ENCODE data around the gene GSTCD. TPM values are rescaled to one million over a fixed set of nuclear protein-coding genes. Genes with fewer than 3 reads are reported as not detected.

The GSTCD gene
- polyA plus RNA-seq, 1 experiment = 12.1 TPM

DNA sequence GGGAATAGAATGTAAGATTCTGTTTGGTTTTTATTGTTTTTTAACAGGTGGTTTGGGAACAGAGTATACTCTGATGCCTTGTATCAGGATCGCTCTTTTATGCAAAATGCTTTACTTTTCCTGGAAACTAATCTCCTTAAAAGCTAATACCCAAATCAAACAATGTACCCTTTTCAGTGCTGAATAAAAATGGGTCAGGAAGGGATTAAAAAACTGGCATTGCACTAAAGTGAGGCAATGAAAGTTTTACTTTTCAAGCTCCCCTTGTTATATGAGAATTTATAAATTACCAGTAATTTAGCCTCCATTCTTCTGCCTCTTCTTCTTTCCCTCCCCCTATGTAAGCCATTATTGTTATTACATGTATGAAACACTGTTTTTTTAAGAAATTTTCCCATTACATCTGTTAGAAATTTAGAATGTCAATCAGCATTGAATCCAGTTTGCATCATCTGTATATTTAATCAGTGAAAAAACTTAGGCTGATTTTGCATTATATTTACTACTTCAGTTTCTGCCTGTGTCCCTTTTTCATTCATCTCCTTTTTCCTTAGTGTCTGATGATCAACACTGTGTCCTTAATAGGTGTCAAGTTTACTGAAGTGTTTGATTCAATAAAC is 97.0 kb downstream of the GSTCD start:
- Histone ChIP-seq H3K27me3 (ENCODE audit: control insufficient read depth, insufficient read depth, low read length) (no peaks in the 10 kb centered on the region), H3K27ac (ENCODE audit: low read depth, low read length) (no peak overlapping the region), H3K4me3 (ENCODE audit: low read depth, low read length) (no peak overlapping the region), H3K9me3 (ENCODE audit: control insufficient read depth, insufficient read depth, low read length) (no peaks in the 10 kb centered on the region)
- ChIA-PET CTCF (interaction anchor here (1.0 kb wide), 1 partner anchor 9 kb away, joined by 3 read pairs; no protein-coding TSS in a partner anchor), POLR2A (no interaction called here)
- no peak for DNase-seq (ENCODE audit: low read depth, low spot score)
- TF ChIP-seq, protein P1, sequence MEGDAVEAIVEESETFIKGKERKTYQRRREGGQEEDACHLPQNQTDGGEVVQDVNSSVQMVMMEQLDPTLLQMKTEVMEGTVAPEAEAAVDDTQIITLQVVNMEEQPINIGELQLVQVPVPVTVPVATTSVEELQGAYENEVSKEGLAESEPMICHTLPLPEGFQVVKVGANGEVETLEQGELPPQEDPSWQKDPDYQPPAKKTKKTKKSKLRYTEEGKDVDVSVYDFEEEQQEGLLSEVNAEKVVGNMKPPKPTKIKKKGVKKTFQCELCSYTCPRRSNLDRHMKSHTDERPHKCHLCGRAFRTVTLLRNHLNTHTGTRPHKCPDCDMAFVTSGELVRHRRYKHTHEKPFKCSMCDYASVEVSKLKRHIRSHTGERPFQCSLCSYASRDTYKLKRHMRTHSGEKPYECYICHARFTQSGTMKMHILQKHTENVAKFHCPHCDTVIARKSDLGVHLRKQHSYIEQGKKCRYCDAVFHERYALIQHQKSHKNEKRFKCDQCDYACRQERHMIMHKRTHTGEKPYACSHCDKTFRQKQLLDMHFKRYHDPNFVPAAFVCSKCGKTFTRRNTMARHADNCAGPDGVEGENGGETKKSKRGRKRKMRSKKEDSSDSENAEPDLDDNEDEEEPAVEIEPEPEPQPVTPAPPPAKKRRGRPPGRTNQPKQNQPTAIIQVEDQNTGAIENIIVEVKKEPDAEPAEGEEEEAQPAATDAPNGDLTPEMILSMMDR (IDR thresholded peaks at IDR 0.05; ENCODE audit: low read depth, low read length) = no peak

DNA sequence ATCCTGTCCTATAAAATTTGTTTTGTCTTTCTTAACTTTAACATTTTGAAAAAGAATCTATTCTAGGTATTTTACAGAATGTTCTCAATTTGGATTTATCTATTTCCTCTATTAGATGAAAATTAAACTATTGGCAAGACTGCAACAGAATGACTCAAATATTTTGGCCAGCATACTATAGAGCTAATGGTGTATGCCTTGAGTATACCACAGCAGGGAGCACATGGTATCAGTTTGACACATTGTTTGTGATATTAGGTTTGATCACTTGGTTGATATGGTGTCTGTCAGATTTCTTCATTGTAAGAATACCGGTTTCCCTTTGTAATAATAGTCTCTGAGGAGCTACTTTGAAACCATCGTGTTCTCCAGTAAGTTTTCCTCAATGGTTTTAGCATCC is 98.9 kb downstream of the GSTCD start:
- no peak overlapping the region for H3K27ac ChIP-seq (ENCODE audit: low read depth, low read length)
- no peaks in the 10 kb centered on the region for H3K9me3 ChIP-seq (ENCODE audit: control insufficient read depth, insufficient read depth, low read length)
- CTCF ChIA-PET = interaction anchor here (1.2 kb wide), 1 partner anchor 93 kb away, joined by 3 read pairs; no protein-coding TSS in a partner anchor
- POLR2A ChIA-PET = no interaction called here
- H3K27me3 ChIP-seq (ENCODE audit: control insufficient read depth, insufficient read depth, low read length) = no peaks in the 10 kb centered on the region
- no peak for DNase-seq (ENCODE audit: low read depth, low spot score)
- no peak overlapping the region for H3K4me3 ChIP-seq (ENCODE audit: low read depth, low read length)
- TF ChIP-seq, protein P1 (IDR thresholded peaks at IDR 0.05; ENCODE audit: low read depth, low read length) = no peak

DNA sequence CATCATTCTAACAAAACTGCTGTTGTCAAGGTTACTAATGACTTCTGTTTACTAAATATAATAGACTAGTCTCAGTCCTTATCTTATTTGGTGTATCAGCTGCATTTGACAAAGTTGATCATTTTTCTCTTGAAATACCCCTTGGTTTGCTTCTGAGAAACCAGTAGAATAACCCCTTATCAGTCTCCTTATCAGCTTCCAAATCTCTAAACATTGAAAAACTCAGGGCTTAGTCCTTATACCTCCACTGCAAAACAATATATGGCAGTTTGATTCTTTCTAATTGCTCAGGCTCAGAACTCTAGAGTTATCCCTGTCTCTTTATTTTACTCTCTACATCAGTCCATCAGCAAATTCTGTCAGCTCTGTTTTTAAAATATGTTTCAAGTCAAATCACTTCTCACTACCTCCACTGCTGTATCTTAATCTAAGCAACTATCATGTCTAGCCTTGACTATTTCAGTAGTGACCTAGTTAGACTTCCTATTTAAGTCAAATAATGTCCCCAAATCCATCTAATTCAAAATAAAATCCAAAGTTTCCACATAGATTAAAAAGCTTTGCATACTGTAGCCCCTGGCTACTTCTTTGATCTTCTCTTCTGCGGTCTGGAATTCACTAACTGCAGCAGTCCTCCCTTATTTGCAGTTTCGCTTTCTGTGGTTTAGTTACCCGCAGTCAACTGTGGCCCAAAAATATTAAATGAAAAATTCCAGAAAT is 99.6 kb downstream of the GSTCD start:
- TF ChIP-seq, protein P1 (IDR thresholded peaks at IDR 0.05; ENCODE audit: low read depth, low read length) = no peak
- ChIA-PET POLR2A (no interaction called here), CTCF (interaction anchor here (1.0 to 1.2 kb wide), 2 partner anchors 93 to 94 kb away, joined by 3 read pairs; no protein-coding TSS in a partner anchor)
- Histone ChIP-seq H3K27ac (ENCODE audit: low read depth, low read length) (peak overlapping the region; percentile 60), H3K9me3 (ENCODE audit: control insufficient read depth, insufficient read depth, low read length) (no peaks in the 10 kb centered on the region), H3K4me3 (ENCODE audit: low read depth, low read length) (peak overlapping the region; percentile 47), H3K27me3 (ENCODE audit: control insufficient read depth, insufficient read depth, low read length) (no peaks in the 10 kb centered on the region)
- DNase-seq (ENCODE audit: low read depth, low spot score) = no peak

DNA sequence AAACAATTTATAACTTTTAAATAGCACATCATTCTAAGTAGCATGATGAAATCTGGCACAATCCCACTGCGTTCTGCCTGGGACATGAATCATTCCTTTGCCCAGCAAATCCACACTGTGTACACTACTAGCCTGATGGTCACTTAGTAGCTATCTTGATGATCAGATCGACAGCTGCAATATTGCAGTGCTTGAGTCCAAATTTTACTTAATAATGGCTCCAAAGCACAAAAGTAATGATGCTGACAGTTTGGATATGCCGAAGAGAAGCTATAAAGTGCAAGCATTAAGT is 100.1 kb downstream of the GSTCD start:
- peak; percentile 66 for DNase-seq (ENCODE audit: low read depth, low spot score)
- Histone ChIP-seq H3K27me3 (ENCODE audit: control insufficient read depth, insufficient read depth, low read length) (no peaks in the 10 kb centered on the region), H3K27ac (ENCODE audit: low read depth, low read length) (peak overlapping the region; percentile 60), H3K9me3 (ENCODE audit: control insufficient read depth, insufficient read depth, low read length) (no peaks in the 10 kb centered on the region), H3K4me3 (ENCODE audit: low read depth, low read length) (peak overlapping the region; percentile 47)
- TF ChIP-seq, protein P1 (IDR thresholded peaks at IDR 0.05; ENCODE audit: low read depth, low read length) = no peak
- ChIA-PET POLR2A (interaction anchor here (0.5 kb wide), 1 partner anchor 19 kb away, joined by 4 read pairs; no protein-coding TSS in a partner anchor), CTCF (interaction anchor here (1.0 to 1.2 kb wide), 2 partner anchors 93 to 94 kb away, joined by 3 read pairs; no protein-coding TSS in a partner anchor)

DNA sequence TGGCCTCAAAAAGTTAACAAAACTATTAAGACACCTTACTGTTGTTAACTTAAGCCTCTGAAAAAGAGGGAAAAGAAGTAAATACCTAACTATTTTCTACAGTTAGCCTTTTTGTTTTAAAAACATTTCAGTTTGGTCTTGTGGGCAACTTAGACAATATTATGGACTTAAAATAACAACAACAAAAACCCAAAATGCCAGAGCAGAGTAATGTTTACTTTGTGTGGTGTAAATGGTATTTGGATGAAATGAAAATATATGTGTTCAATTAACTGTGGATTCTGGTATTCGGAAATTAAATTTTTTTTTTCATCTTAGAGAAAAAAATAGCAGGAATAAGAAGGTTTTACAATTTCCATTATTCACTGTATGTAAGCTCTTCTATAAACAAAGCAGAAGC is 107.1 kb downstream of the GSTCD start:
- no peak for DNase-seq (ENCODE audit: low read depth, low spot score)
- CTCF ChIA-PET = no interaction called here
- Histone ChIP-seq H3K4me3 (ENCODE audit: low read depth, low read length) (no peak overlapping the region), H3K27me3 (ENCODE audit: control insufficient read depth, insufficient read depth, low read length) (no peaks in the 10 kb centered on the region), H3K27ac (ENCODE audit: low read depth, low read length) (no peak overlapping the region), H3K9me3 (ENCODE audit: control insufficient read depth, insufficient read depth, low read length) (no peaks in the 10 kb centered on the region)
- POLR2A ChIA-PET = no interaction called here
- TF ChIP-seq, protein P1 (IDR thresholded peaks at IDR 0.05; ENCODE audit: low read depth, low read length) = no peak
